ENCODE measurements around the gene AGRP.

Gene AGRP

GRCh38 chr16:67486805-67487204 lies 3.5 kb upstream of the AGRP start:
- no peak for DNase-seq

GRCh38 chr16:67483731-67484525 lies 581 bp upstream of the AGRP start:
- no peaks in the 10 kb centered on the region for H3K27me3 Mint-ChIP-seq
- CTCF ChIA-PET, result interaction anchor here (4.3 to 5.4 kb wide), 2 partner anchors 8 to 31 kb away, joined by 61 to 74 read pairs; no protein-coding TSS in a partner anchor
- peak overlapping the region; percentile 31 for H3K4me3 Mint-ChIP-seq
- DNase-seq, result no peak
- H3K4me1 Mint-ChIP-seq, result peaks cover 42% of the 10 kb centered on the region
- peak overlapping the region; percentile 39 for H3K27ac Mint-ChIP-seq
- H3K9me3 Mint-ChIP-seq, result no peaks in the 10 kb centered on the region
- H3K36me3 Mint-ChIP-seq, result peaks cover 13% of the 10 kb centered on the region

More at GRCh38 chr16:67486805-67487204, 3.5 kb upstream of the AGRP start:
- Mint-ChIP-seq H3K36me3 (peaks cover 17% of the 10 kb centered on the region), H3K27me3 (no peaks in the 10 kb centered on the region), H3K4me3 (no peak overlapping the region), H3K9me3 (no peaks in the 10 kb centered on the region), H3K4me1 (peaks cover 30% of the 10 kb centered on the region), H3K27ac (no peak overlapping the region)
- CTCF ChIA-PET, result interaction anchor here (11.8 kb wide), 1 partner anchor 28 kb away, joined by 167 read pairs; no protein-coding TSS in a partner anchor

GRCh38 chr16:67482233-67482924 lies 968 bp downstream of the AGRP start:
- DNase-seq, result no peak
- peaks cover 18% of the 10 kb centered on the region for H3K36me3 Mint-ChIP-seq
- H3K27me3 Mint-ChIP-seq, result no peaks in the 10 kb centered on the region
- no peaks in the 10 kb centered on the region for H3K9me3 Mint-ChIP-seq
- H3K4me3 Mint-ChIP-seq, result peak overlapping the region; percentile 94
- peaks cover 47% of the 10 kb centered on the region for H3K4me1 Mint-ChIP-seq
- CTCF ChIA-PET, result interaction anchor here (1.9 to 5.4 kb wide), 4 partner anchors 10 to 38 kb away, joined by 8 to 74 read pairs (median 44); no protein-coding TSS in a partner anchor
- H3K27ac Mint-ChIP-seq, result peak overlapping the region; percentile 97

- Mint-ChIP-seq H3K27me3 (no peaks in the 10 kb centered on the region), H3K4me1 (peaks cover 47% of the 10 kb centered on the region), H3K9me3 (no peaks in the 10 kb centered on the region), H3K27ac (peak overlapping the region; percentile 97), H3K4me3 (peak overlapping the region; percentile 94), H3K36me3 (peaks cover 20% of the 10 kb centered on the region)
- peak; percentile 70 for DNase-seq
- CTCF ChIA-PET, result interaction anchor here (0.7 to 5.4 kb wide), 13 partner anchors 11 to 335 kb away, joined by 3 to 74 read pairs (median 4); no protein-coding TSS in a partner anchor
These were observed 1.6 kb downstream of the AGRP start for GRCh38 chr16:67481561-67482232.

GRCh38 chr16:67480833-67481560 lies 2.4 kb downstream of the AGRP start, which contains the start of gene ATP6V0D1:
Gene ATP6V0D1 (minus strand): TSS chr16:67481157. CDS start chr16:67481086, 71 bp downstream.
- H3K36me3 Mint-ChIP-seq, result peaks cover 20% of the 10 kb centered on the region

GRCh38 chr16:67477960-67478554 lies 5.3 kb downstream of the AGRP start:
- H3K27ac Mint-ChIP-seq, result no peak overlapping the region
- H3K4me1 Mint-ChIP-seq, result peaks cover 33% of the 10 kb centered on the region
- DNase-seq, result no peak
- no peaks in the 10 kb centered on the region for H3K9me3 Mint-ChIP-seq
- H3K36me3 Mint-ChIP-seq, result peaks cover 11% of the 10 kb centered on the region
- H3K4me3 Mint-ChIP-seq, result peak overlapping the region; percentile 28
- CTCF ChIA-PET, result interaction anchor here (0.7 to 1.9 kb wide), 2 partner anchors 36 to 528 kb away, joined by 3 to 5 read pairs; no protein-coding TSS in a partner anchor
- H3K27me3 Mint-ChIP-seq, result no peaks in the 10 kb centered on the region

More at GRCh38 chr16:67480833-67481560, 2.4 kb downstream of the AGRP start, which contains the start of gene ATP6V0D1:
- Mint-ChIP-seq H3K9me3 (no peaks in the 10 kb centered on the region), H3K27me3 (no peaks in the 10 kb centered on the region), H3K4me1 (peaks cover 47% of the 10 kb centered on the region), H3K4me3 (peak within 1 kb of the TSS; percentile 94), H3K27ac (peak within 1 kb of the TSS; percentile 97)
- CTCF ChIA-PET, result interaction anchor here (0.7 to 5.4 kb wide), 14 partner anchors 11 to 336 kb away, joined by 3 to 74 read pairs (median 4); partner anchors contain the start of gene NOL3
- peak; percentile 99 for DNase-seq

- Mint-ChIP-seq H3K4me1 (peaks cover 15% of the 10 kb centered on the region), H3K9me3 (no peaks in the 10 kb centered on the region), H3K27me3 (no peaks in the 10 kb centered on the region), H3K36me3 (peaks cover 6% of the 10 kb centered on the region), H3K27ac (peak overlapping the region; percentile 26), H3K4me3 (no peak overlapping the region)
- no peak for DNase-seq
- CTCF ChIA-PET, result interaction anchor here (1.6 to 2.0 kb wide), 2 partner anchors 27 to 47 kb away, joined by 4 to 5 read pairs; no protein-coding TSS in a partner anchor
These were observed 8.5 kb downstream of the AGRP start for GRCh38 chr16:67474551-67475455.

GRCh38 chr16:67471758-67472384 lies 11.5 kb downstream of the AGRP start:
- Mint-ChIP-seq H3K4me3 (no peak overlapping the region), H3K27me3 (no peaks in the 10 kb centered on the region), H3K9me3 (no peaks in the 10 kb centered on the region), H3K4me1 (no peaks in the 10 kb centered on the region), H3K27ac (no peak overlapping the region), H3K36me3 (no peaks in the 10 kb centered on the region)
- CTCF ChIA-PET, result no interaction called here
- DNase-seq, result no peak

- H3K4me3 Mint-ChIP-seq, result no peak overlapping the region
- DNase-seq, result no peak
- no peaks in the 10 kb centered on the region for H3K27me3 Mint-ChIP-seq
- H3K36me3 Mint-ChIP-seq, result no peaks in the 10 kb centered on the region
- no peak overlapping the region for H3K27ac Mint-ChIP-seq
- no peaks in the 10 kb centered on the region for H3K9me3 Mint-ChIP-seq
- H3K4me1 Mint-ChIP-seq, result peaks cover 3% of the 10 kb centered on the region
- CTCF ChIA-PET, result interaction anchor here (1.0 kb wide), 1 partner anchor 42 kb away, joined by 5 read pairs; no protein-coding TSS in a partner anchor
These were observed 13.0 kb downstream of the AGRP start for GRCh38 chr16:67470359-67470758.

- Mint-ChIP-seq H3K4me3 (no peak overlapping the region), H3K36me3 (no peaks in the 10 kb centered on the region), H3K27ac (no peak overlapping the region), H3K9me3 (no peaks in the 10 kb centered on the region), H3K27me3 (no peaks in the 10 kb centered on the region), H3K4me1 (peaks cover 5% of the 10 kb centered on the region)
- CTCF ChIA-PET, result interaction anchor here (1.6 to 1.8 kb wide), 2 partner anchors 12 to 41 kb away, joined by 4 to 13 read pairs; no protein-coding TSS in a partner anchor
- no peak for DNase-seq
These were observed 14.6 kb downstream of the AGRP start for GRCh38 chr16:67468731-67469130.

- Mint-ChIP-seq H3K4me3 (no peak overlapping the region), H3K27me3 (no peaks in the 10 kb centered on the region), H3K36me3 (peaks cover 3% of the 10 kb centered on the region), H3K4me1 (peaks cover 5% of the 10 kb centered on the region), H3K27ac (no peak overlapping the region), H3K9me3 (no peaks in the 10 kb centered on the region)
- DNase-seq, result no peak
- CTCF ChIA-PET, result interaction anchor here (1.2 to 5.9 kb wide), 6 partner anchors 10 to 206 kb away, joined by 3 to 49 read pairs (median 5); no protein-coding TSS in a partner anchor
These were observed 16.8 kb downstream of the AGRP start for GRCh38 chr16:67466581-67466980.

Data from activated naive CD4-positive, alpha-beta T cell treated with anti-CD3 and anti-CD28 coated beads, Interleukin-2, amount 10 ng/mL, durations not matched to agents 7 days and 5 days (primary cell).